Stimulated activated CD4-positive, alpha-beta T cell treated with anti-CD3 and anti-CD28 coated beads, TNF-alpha, amount 100 ng/mL, for 24 hours (primary cell): ENCODE data around the gene STRA8.

Experiments
- DNase-seq, 3 experiments: peaks; one replicate each; pipeline ENCODE4 v3.0.0-alpha.2; 2020; ENCODE audit warnings: low read depth in 3 of 3

STRA8 gene

GRCh38 chr7:135233570-135233969 is at the start of gene STRA8:
Gene STRA8 (plus strand): TSS chr7:135233838. CDS start chr7:135240525, 6,687 bp downstream.
- DNase-seq, result no peak

GRCh38 chr7:135184254-135184841 is 49.3 kb upstream of the STRA8 start:
- DNase-seq, result no peak

GRCh38 chr7:135185471-135186260 is 48.0 kb upstream of the STRA8 start:
- DNase-seq, result no peak

- no peak for DNase-seq
Observed at GRCh38 chr7:135186261-135186540, 47.4 kb upstream of the STRA8 start.

- DNase-seq, result no peak
Observed at GRCh38 chr7:135186841-135187253, 46.8 kb upstream of the STRA8 start.

GRCh38 chr7:135188298-135188984 is 45.2 kb upstream of the STRA8 start:
- DNase-seq, result no peak

- no peak for DNase-seq
Observed at GRCh38 chr7:135189221-135189662, 44.4 kb upstream of the STRA8 start.

- no peak for DNase-seq
Observed at GRCh38 chr7:135189961-135190360, 43.7 kb upstream of the STRA8 start.

- DNase-seq, result no peak
Observed at GRCh38 chr7:135190703-135191102, 42.9 kb upstream of the STRA8 start.

- DNase-seq, result no peak
Observed at GRCh38 chr7:135192914-135193536, 40.6 kb upstream of the STRA8 start.

GRCh38 chr7:135193615-135194081 is 40.0 kb upstream of the STRA8 start:
- no peak for DNase-seq

GRCh38 chr7:135194494-135195095 is 39.0 kb upstream of the STRA8 start:
- DNase-seq, result no peak

- DNase-seq, result no peak
Observed at GRCh38 chr7:135195156-135195555, 38.5 kb upstream of the STRA8 start.

- no peak for DNase-seq
Observed at GRCh38 chr7:135195968-135196629, 37.5 kb upstream of the STRA8 start.

GRCh38 chr7:135197343-135197742 is 36.3 kb upstream of the STRA8 start:
- DNase-seq, result no peak

GRCh38 chr7:135197906-135198655 is 35.6 kb upstream of the STRA8 start:
- no peak for DNase-seq

GRCh38 chr7:135199439-135199838 is 34.2 kb upstream of the STRA8 start:
- DNase-seq, result no peak

- DNase-seq, result no peak
Observed at GRCh38 chr7:135200821-135201331, 32.8 kb upstream of the STRA8 start.

- DNase-seq, result no peak
Observed at GRCh38 chr7:135201350-135201749, 32.3 kb upstream of the STRA8 start.

- DNase-seq, result no peak
Observed at GRCh38 chr7:135204341-135204749, 29.3 kb upstream of the STRA8 start.
